KBM-7 (cell line): ENCODE results near the gene DROSHA.
"Not testable (repeated sequence)": the region's sequence is repeated elsewhere in the genome, so short reads cannot be mapped to it uniquely, and the experiment has no call there.

Experiments
- DNase-seq: peaks from one replicate; pipeline ENCODE4 v3.0.0-alpha.2; 2015
- in situ Hi-C: fragments of 300-500 bp; cut with MboI; formaldehyde crosslinking; loops from 2 replicates; pipeline ENCODE4 v1.14.3; 2020; ENCODE audit warnings: low sequenced_read_pairs, low pct_unique_long_range_greater_than_20kb, mixed read lengths

Gene DROSHA

GRCh38 chr5:31396611-31397295 lies 135.1 kb downstream of the DROSHA start:
- in situ Hi-C loops = no loop called here
- DNase-seq = no peak

GRCh38 chr5:31395450-31396045 lies 136.3 kb downstream of the DROSHA start:
- DNase-seq, in situ Hi-C loops: not testable (repeated sequence)

DNA sequence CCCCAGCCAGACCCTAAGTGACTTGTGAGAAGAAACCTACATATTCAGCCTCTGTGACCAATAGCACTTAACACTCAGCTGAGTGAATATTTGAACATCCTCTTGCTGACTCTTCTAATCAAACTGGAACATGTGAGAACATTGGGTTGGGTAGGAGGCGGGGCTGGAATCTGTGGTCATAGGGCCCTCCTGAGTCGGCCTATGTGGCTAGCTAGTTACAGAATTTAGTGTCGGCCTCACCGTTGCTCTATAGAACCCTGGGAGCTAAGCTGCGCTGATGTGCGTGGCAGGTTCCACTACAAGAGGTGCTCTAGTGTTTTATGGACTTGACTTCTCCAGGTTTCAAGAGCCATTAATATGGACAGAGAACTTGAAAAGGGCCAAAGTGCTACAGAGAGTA lies 138.8 kb downstream of the DROSHA start:
- DNase-seq = no peak
- in situ Hi-C loops = no loop called here

- in situ Hi-C loops = no loop called here
- DNase-seq = no peak
These were observed 139.8 kb downstream of the DROSHA start for GRCh38 chr5:31392061-31392460.

GRCh38 chr5:31390256-31390655 lies 141.6 kb downstream of the DROSHA start:
- in situ Hi-C loops = no loop called here
- no peak for DNase-seq

GRCh38 chr5:31385774-31386537 lies 145.9 kb downstream of the DROSHA start:
- in situ Hi-C loops = no loop called here
- no peak for DNase-seq

GRCh38 chr5:31383734-31384133 lies 148.2 kb downstream of the DROSHA start:
- DNase-seq = no peak
- in situ Hi-C loops = no loop called here

GRCh38 chr5:31382051-31382878 lies 149.6 kb downstream of the DROSHA start:
- in situ Hi-C loops = no loop called here
- DNase-seq = no peak

DNA sequence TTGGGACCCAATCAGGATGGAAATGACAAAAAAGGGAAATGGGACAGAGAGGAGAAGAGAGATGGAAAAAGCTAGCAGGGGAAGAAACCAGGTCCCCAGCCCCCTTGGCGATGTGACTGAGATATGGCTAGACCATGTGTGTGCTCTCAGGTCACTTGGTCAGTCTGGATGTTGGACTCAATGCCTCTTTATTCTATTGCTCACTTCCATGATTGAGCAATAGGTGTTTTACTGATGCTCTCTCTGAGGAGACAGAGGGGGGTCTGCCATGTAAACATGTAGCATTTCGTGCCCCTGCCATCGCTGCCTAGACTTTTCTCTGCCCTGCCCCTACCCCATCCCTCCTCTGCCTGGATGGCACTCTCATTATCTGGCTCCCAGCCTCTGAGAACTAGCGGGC lies 150.6 kb downstream of the DROSHA start:
- no peak for DNase-seq
- in situ Hi-C loops = no loop called here

DNA sequence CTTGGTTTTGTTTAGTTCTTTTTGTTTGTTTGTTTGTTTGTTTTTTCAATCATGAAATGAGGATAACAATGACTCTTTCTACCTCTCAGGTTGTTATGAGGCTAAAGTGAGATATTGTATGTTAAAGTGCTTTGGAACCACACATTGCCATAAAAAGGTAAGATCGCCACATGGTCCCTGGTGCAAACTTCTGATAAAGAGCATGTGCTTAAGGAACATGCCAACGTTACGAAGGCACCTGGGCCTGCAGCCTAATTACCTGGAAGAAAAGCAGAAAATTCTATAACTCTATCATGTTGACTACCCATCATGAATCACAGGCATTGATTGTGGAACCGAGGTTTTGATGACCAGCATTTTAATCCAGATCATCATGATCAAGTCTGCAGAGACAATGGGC lies 151.8 kb downstream of the DROSHA start:
- in situ Hi-C loops = no loop called here
- DNase-seq = no peak

DNA sequence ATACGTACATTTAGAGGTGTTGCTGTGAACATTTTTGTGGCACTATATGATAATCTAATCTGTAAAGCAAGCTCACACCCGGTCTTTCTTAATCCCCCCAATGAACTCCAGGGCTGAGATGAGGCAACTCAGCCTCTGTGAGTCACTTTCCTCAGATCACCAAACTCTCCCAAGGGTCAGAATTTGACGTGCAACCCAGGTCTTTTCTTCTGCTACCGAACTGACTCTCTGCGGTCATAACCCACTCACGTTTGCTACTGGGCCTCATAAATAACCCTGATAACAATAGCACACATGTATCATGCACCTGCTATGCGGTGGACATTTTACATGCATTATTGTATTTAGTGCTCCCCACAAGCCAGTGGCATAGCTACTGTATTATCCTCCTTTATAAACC lies 153.1 kb downstream of the DROSHA start:
- DNase-seq = no peak
- in situ Hi-C loops = no loop called here

DNA sequence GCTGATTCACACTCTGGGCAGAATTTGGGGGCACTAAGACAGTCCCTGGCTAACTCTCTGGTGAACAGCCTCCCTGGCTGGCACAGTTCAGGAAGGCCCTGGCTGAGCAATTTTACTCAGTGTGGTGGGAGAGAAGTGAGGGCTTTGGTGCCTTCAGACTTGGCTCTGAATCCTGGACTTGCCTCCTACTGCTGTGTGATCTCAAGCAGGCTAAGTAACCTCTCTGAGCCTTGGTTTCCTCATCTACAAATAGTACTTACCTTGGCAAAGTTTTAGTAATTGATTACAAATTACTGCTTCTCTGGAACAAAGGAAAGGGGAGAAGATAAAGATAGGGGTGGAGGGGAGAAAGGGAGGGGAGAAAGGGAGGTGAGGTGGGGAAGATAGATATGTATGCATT lies 153.8 kb downstream of the DROSHA start:
- in situ Hi-C loops = no loop called here
- no peak for DNase-seq

- no peak for DNase-seq
- in situ Hi-C loops = no loop called here
These were observed 154.5 kb downstream of the DROSHA start for GRCh38 chr5:31377274-31377946.

DNA sequence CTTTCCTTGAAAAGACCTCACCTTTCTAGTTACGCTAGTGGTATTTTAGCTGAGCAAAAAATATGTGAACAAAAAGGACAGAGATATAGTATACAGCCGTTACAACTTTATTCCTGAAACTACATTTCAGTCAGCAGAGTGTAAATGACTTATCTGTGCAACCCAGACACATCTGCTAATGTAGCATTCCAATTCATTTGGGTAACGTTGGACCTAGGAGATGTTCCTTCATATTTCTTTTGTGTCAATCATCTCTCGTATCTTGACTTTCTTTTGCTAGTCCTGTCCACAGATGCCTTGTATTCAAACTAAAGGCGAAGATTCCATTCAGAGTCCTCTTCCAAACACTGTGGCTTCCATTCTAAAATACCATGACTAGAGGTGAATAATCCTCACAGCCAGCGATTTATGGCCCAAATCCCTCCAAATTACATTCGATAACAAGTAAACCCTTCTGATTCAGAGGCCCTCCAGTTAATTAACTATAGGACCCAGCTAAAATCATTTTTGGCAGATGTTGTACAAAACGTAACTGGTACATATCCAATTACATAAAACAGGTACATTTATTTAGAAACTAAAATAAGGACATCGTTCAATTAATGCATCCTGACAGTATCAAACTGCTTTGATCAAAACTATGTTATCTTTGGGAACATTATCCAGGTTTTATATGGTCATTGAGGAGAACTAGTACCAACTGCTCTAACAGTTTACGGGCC lies 155.7 kb downstream of the DROSHA start:
- in situ Hi-C loops = no loop called here
- no peak for DNase-seq

DNA sequence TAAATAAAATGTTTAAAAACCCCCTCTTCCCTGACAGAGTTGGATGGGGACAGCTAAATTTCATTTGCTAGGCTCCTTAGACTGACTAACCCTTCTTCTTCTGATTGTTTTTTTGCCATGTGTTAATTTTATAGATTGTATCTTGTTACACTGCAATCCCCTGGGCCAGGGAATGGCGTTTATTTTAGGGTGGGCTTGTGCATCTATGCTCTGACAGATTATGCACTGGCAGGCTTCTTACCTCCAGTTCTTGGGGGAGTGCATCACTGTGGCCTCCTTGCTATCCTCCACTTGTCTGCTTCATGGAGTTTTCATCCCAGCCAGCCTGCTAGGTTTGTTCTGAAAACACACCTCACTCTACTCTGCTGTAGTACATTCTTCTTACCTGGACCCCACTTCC lies 159.8 kb downstream of the DROSHA start:
- in situ Hi-C loops = no loop called here
- DNase-seq = no peak

DNA sequence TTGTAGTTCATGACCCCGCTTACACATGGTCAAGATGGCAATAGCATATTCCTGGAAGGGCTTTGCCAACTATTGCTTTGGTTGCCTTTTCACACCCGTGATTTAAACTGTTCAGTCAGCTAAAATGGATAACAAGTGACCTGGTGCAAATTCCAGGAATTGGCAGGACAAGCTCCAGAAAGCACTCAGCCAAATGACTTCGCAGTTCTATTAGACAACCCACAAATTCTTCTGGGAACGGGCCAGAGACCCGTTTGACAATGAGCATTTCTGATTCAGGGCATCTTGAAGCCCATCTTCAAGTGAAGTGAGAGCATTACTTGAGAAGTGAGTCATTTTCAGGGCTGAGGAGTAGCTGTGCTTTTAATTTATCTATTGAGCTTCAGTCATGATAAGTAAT lies 165.0 kb downstream of the DROSHA start:
- in situ Hi-C loops = no loop called here
- DNase-seq = no peak

DNA sequence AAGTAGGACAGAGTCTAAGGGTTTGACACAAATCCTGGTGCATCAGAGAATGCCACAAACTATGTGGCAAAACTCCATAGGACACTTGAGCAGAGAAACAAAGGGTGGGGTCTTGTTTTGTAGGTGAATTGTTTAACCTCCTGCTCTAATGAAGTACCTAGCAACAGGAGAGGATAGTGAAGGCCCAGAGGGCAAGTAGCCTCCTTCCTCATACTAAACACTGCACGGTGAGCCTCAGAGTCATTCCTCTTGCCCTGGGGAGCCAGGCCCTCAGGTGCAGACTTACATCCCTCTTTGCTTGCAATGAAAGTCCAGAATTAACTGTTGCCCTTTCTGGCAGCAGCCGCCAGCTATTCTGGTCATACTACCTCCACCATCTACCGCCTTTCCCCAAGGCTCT lies 166.1 kb downstream of the DROSHA start:
- no peak for DNase-seq
- in situ Hi-C loops = no loop called here

DNA sequence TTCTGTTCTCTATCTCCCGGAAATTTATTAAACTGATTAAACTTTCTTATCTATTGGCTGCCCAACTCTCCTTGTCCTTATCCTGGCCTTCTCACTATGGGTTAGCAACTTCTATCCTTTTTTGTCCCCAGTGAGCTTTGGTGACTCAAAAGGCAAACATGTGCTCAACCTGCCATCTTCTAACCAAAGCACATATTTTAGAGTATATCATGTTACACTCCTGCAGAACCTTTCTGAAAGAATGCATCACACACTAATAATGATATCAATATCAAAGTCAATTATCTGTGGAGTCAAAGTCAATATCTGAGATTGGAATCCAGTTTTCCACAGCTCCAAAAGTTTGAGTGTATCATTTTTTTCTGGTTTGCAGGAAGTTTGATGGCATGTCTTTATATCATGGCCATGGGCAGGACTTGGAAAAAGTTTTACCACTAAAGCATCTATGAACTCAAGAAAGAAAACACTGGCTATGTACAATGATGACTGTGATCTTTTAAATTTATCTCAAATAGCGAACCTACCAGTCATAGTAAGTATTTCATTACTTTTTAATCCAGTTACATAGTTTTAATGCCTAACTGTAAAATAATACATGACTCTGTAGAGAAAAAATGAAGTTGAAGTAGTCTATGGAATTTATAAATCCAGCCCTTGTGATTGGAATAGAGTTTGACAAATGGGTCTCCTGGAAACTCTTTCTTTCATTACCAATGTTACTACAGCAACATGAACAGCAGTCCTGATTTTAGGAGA lies 166.8 kb downstream of the DROSHA start:
- DNase-seq = no peak

More for the DNA sequence above, 166.8 kb downstream of the DROSHA start:
- in situ Hi-C loops = no loop called here
